CD4-positive, alpha-beta T cell treated with Interleukin-15 for 4 hours (primary cell): ENCODE measurements around the gene MECP2.

Source experiments
- DNase-seq: peaks from one replicate; pipeline ENCODE4 v3.0.0-alpha.2; 2020; ENCODE audit warnings: low spot score

The MECP2 gene

GRCh38 chrX:154115750-154116149 lies 18.2 kb upstream of the MECP2 start:
- no peak for DNase-seq

- no peak for DNase-seq
Measured at GRCh38 chrX:154115071-154115470, 17.6 kb upstream of the MECP2 start.

- DNase-seq, result no peak
Measured at GRCh38 chrX:154114652-154115051, 17.1 kb upstream of the MECP2 start.

- no peak for DNase-seq
Measured at GRCh38 chrX:154113729-154114128, 16.2 kb upstream of the MECP2 start.

GRCh38 chrX:154098551-154098950 lies 1.0 kb upstream of the MECP2 start:
- no peak for DNase-seq

- peak; percentile 65 for DNase-seq
Measured at GRCh38 chrX:154097003-154097588, 421 bp downstream of the MECP2 start.

GRCh38 chrX:154096140-154097002 lies 1.1 kb downstream of the MECP2 start:
- no peak for DNase-seq

GRCh38 chrX:154094833-154095232 lies 2.7 kb downstream of the MECP2 start:
- no peak for DNase-seq

- DNase-seq, result no peak
Measured at GRCh38 chrX:154093965-154094364, 3.6 kb downstream of the MECP2 start.

- no peak for DNase-seq
Measured at GRCh38 chrX:154092371-154092770, 5.1 kb downstream of the MECP2 start.

- no peak for DNase-seq
Measured at GRCh38 chrX:154091678-154092077, 5.8 kb downstream of the MECP2 start.

GRCh38 chrX:154090731-154091130 lies 6.8 kb downstream of the MECP2 start:
- DNase-seq, result no peak

GRCh38 chrX:154084449-154085300 lies 12.8 kb downstream of the MECP2 start:
- no peak for DNase-seq

GRCh38 chrX:154083126-154083517 lies 14.4 kb downstream of the MECP2 start:
- DNase-seq, result no peak

GRCh38 chrX:154082396-154083125 lies 15.0 kb downstream of the MECP2 start:
- no peak for DNase-seq

GRCh38 chrX:154077101-154077500 lies 20.4 kb downstream of the MECP2 start:
- no peak for DNase-seq

- no peak for DNase-seq
Measured at GRCh38 chrX:154074199-154074598, 23.3 kb downstream of the MECP2 start.

- DNase-seq, result no peak
Measured at GRCh38 chrX:154072192-154072591, 25.3 kb downstream of the MECP2 start.

GRCh38 chrX:154068560-154068959 lies 29.0 kb downstream of the MECP2 start:
- DNase-seq, result no peak

- DNase-seq, result no peak
Measured at GRCh38 chrX:154064637-154065435, 32.7 kb downstream of the MECP2 start.

GRCh38 chrX:154063234-154063633 lies 34.3 kb downstream of the MECP2 start:
- no peak for DNase-seq
